OCI-LY7 (cell line): Measurements from ENCODE around the gene KCNQ1.

Source experiments
- EZH2phosphoT487 ChIP-seq: fragments of 200-600 bp; sonication (generic); IDR thresholded peaks from 2 replicates; pipeline ENCODE4 v1.6.1; 2018; ENCODE audit warnings: low read depth, borderline replicate concordance, mild to moderate bottlenecking, mixed run types, antibody characterized with exemption, low read length, moderate library complexity, mixed read lengths
- TF ChIP-seq, protein P1 (sequence below): fragments of 200-600 bp; sonication (generic); conservative IDR thresholded peaks from 2 replicates; pipeline ENCODE4 v1.5.1; 2014; ENCODE audit warnings: mild to moderate bottlenecking, antibody characterized with exemption, low read length, moderate library complexity, mixed read lengths

DNA sequence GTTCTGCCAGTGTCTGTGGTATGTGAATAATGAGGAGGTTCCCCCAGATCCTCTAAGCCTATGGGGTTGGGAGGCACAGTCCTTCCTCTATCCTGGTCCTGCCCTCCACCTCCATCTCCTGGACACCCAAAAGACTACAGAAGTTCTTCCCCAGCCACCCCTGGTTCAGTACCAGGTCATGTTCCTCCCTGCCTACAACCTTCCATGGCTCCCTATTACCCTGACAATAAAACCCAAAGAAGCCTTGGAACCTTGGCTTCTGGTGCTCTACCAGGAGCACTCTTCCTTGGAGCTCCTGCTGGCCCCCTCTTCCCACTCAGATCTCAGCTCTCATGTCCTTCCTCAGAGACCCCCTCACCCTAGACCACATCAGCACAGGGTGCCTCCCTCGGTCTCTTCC, 13.4 kb upstream of the KCNQ1 start:
- TF ChIP-seq, protein P1, sequence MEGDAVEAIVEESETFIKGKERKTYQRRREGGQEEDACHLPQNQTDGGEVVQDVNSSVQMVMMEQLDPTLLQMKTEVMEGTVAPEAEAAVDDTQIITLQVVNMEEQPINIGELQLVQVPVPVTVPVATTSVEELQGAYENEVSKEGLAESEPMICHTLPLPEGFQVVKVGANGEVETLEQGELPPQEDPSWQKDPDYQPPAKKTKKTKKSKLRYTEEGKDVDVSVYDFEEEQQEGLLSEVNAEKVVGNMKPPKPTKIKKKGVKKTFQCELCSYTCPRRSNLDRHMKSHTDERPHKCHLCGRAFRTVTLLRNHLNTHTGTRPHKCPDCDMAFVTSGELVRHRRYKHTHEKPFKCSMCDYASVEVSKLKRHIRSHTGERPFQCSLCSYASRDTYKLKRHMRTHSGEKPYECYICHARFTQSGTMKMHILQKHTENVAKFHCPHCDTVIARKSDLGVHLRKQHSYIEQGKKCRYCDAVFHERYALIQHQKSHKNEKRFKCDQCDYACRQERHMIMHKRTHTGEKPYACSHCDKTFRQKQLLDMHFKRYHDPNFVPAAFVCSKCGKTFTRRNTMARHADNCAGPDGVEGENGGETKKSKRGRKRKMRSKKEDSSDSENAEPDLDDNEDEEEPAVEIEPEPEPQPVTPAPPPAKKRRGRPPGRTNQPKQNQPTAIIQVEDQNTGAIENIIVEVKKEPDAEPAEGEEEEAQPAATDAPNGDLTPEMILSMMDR = no peak
- TF ChIP-seq EZH2phosphoT487 = no peak
